ENCODE results near the gene MEX3C. TPM values are rescaled to one million over a fixed set of nuclear protein-coding genes. Genes with fewer than 3 reads are reported as not detected.
A peak's percentile ranks its signal among the peaks of the same experiment; 100 is the strongest.

The MEX3C gene
- total RNA-seq, 2 experiments from 2014 or later: 51.5 to 52.6 TPM

GRCh38 chr18:51196118-51196810 lies 1.2 kb downstream of the MEX3C start:
- Mint-ChIP-seq H3K27me3 (no peaks in the 10 kb centered on the region), H3K4me1 (ENCODE audit: low read depth) (peaks cover 31% of the 10 kb centered on the region), H3K9me3 (no peaks in the 10 kb centered on the region), H3K36me3 (ENCODE audit: low read depth) (peaks cover 37% of the 10 kb centered on the region), H3K4me3 (peak overlapping the region; percentile 78), H3K27ac (peak overlapping the region; percentile 97)
- TF ChIP-seq CTCF (IDR thresholded peaks at IDR 0.05): no peak
- intact Hi-C loops (cut with micrococcal nuclease): no loop called here
- ATAC-seq: no peak
- DNase-seq: peak; percentile 76
- ChIA-PET CTCF (interaction anchor here (1.0 to 1.8 kb wide), 8 partner anchors 9 to 52 kb away, joined by 3 to 5 read pairs (median 4); no protein-coding TSS in a partner anchor), POLR2A (interaction anchor here (0.8 to 5.3 kb wide), 13 partner anchors 9 to 318 kb away, joined by 3 to 39 read pairs (median 4); partner anchors contain the start of gene ME2)

- ChIA-PET CTCF (interaction anchor here (1.0 to 1.8 kb wide), 7 partner anchors 9 to 59 kb away, joined by 3 to 5 read pairs (median 4); no protein-coding TSS in a partner anchor), POLR2A (interaction anchor here (0.8 to 5.3 kb wide), 13 partner anchors 9 to 317 kb away, joined by 3 to 39 read pairs (median 4); partner anchors contain the start of gene ME2)
- no peak for TF ChIP-seq CTCF (IDR thresholded peaks at IDR 0.05)
- peak; percentile 74 for DNase-seq
- H3K36me3 Mint-ChIP-seq (ENCODE audit: low read depth): peaks cover 41% of the 10 kb centered on the region
- no peaks in the 10 kb centered on the region for H3K27me3 Mint-ChIP-seq
- intact Hi-C loops (cut with micrococcal nuclease): loop anchor here (2.0 kb wide), 1 partner anchor 43 kb away; no protein-coding TSS in a partner anchor
- H3K9me3 Mint-ChIP-seq: no peaks in the 10 kb centered on the region
- H3K27ac Mint-ChIP-seq: peak overlapping the region; percentile 97
- ATAC-seq: peak; percentile 3
- H3K4me3 Mint-ChIP-seq: peak overlapping the region; percentile 78
- peaks cover 38% of the 10 kb centered on the region for H3K4me1 Mint-ChIP-seq (ENCODE audit: low read depth)
These were observed 1.9 kb downstream of the MEX3C start for GRCh38 chr18:51195451-51196117.

GRCh38 chr18:51195086-51195450 lies 2.4 kb downstream of the MEX3C start:
- ChIA-PET CTCF (interaction anchor here (1.0 to 1.8 kb wide), 7 partner anchors 8 to 59 kb away, joined by 3 to 5 read pairs (median 4); no protein-coding TSS in a partner anchor), POLR2A (interaction anchor here (0.8 to 5.3 kb wide), 8 partner anchors 8 to 317 kb away, joined by 3 to 39 read pairs (median 6); partner anchors contain the start of gene ME2)

GRCh38 chr18:51194604-51195003 lies 2.9 kb downstream of the MEX3C start:
- ChIA-PET POLR2A (interaction anchor here (0.8 to 5.3 kb wide), 7 partner anchors 8 to 41 kb away, joined by 3 to 39 read pairs (median 8); no protein-coding TSS in a partner anchor), CTCF (interaction anchor here (1.0 to 1.4 kb wide), 5 partner anchors 13 to 58 kb away, joined by 3 to 5 read pairs (median 3); no protein-coding TSS in a partner anchor)
- peak overlapping the region; percentile 97 for H3K27ac Mint-ChIP-seq
- TF ChIP-seq CTCF (IDR thresholded peaks at IDR 0.05): no peak
- peaks cover 45% of the 10 kb centered on the region for H3K4me1 Mint-ChIP-seq (ENCODE audit: low read depth)
- ATAC-seq: no peak
- H3K9me3 Mint-ChIP-seq: no peaks in the 10 kb centered on the region
- no peaks in the 10 kb centered on the region for H3K27me3 Mint-ChIP-seq
- peak overlapping the region; percentile 78 for H3K4me3 Mint-ChIP-seq
- peaks cover 43% of the 10 kb centered on the region for H3K36me3 Mint-ChIP-seq (ENCODE audit: low read depth)
- intact Hi-C loops (cut with micrococcal nuclease): loop anchor here (2.0 kb wide), 1 partner anchor 42 kb away; no protein-coding TSS in a partner anchor
- no peak for DNase-seq

More at GRCh38 chr18:51195086-51195450, 2.4 kb downstream of the MEX3C start:
- Mint-ChIP-seq H3K27me3 (no peaks in the 10 kb centered on the region), H3K4me3 (peak overlapping the region; percentile 78), H3K27ac (peak overlapping the region; percentile 97), H3K4me1 (ENCODE audit: low read depth) (peaks cover 43% of the 10 kb centered on the region), H3K9me3 (no peaks in the 10 kb centered on the region), H3K36me3 (ENCODE audit: low read depth) (peaks cover 43% of the 10 kb centered on the region)
- no peak for TF ChIP-seq CTCF (IDR thresholded peaks at IDR 0.05)
- no peak for DNase-seq
- ATAC-seq: no peak
- intact Hi-C loops (cut with micrococcal nuclease): loop anchor here (2.0 kb wide), 1 partner anchor 42 kb away; no protein-coding TSS in a partner anchor
